Nephron (organoid): ENCODE measurements around the gene TEP1.
"Not testable (repeated sequence)": the region's sequence is repeated elsewhere in the genome, so short reads cannot be mapped to it uniquely, and the experiment has no call there.

Experiments used
- H3K27ac Mint-ChIP-seq, 3 experiments: 2 replicates each; pipeline ENCODE4 v1.8.0; 2020; ENCODE audit warnings: mixed read lengths in 3 of 3, mild to moderate bottlenecking in 2 of 3, moderate library complexity in 1 of 3
- H3K27me3 Mint-ChIP-seq: 2 replicates; pipeline ENCODE4 v1.8.0; 2021; ENCODE audit warnings: low read depth, mild to moderate bottlenecking, moderate library complexity, mixed read lengths
- H3K36me3 Mint-ChIP-seq: 2 replicates; pipeline ENCODE4 v1.8.0; 2020; ENCODE audit warnings: low read depth, mixed read lengths
- H3K4me1 Mint-ChIP-seq: 2 replicates; pipeline ENCODE4 v1.8.0; 2020; ENCODE audit warnings: mixed read lengths
- H3K4me3 Mint-ChIP-seq, 3 experiments: 2 replicates each; pipeline ENCODE4 v1.8.0; 2020; ENCODE audit warnings: mild to moderate bottlenecking in 3 of 3, mixed read lengths in 3 of 3, moderate library complexity in 2 of 3
- H3K9me3 Mint-ChIP-seq: 2 replicates; pipeline ENCODE4 v1.8.0; 2020; ENCODE audit warnings: mixed read lengths
- CTCF ChIP-seq, 3 experiments: fragments of 200-600 bp; sonication (generic); IDR thresholded peaks; one replicate each; pipeline ENCODE4 v1.5.0; 2021; ENCODE audit warnings: antibody characterized with exemption in 3 of 3; ENCODE audit not compliant: unreplicated experiment in 3 of 3

The TEP1 gene

GRCh38 chr14:20372796-20373195 lies 40.5 kb downstream of the TEP1 start:
- H3K9me3 Mint-ChIP-seq, result no peaks in the 10 kb centered on the region
- no peak for TF ChIP-seq CTCF (IDR thresholded peaks at IDR 0.05; ENCODE audit: unreplicated experiment in 3 of 3)
- H3K27me3 Mint-ChIP-seq, result no peaks in the 10 kb centered on the region
- no peak overlapping the region for H3K27ac Mint-ChIP-seq
- no peak overlapping the region for H3K4me3 Mint-ChIP-seq
- peaks cover 75% of the 10 kb centered on the region for H3K36me3 Mint-ChIP-seq
- peaks cover 8% of the 10 kb centered on the region for H3K4me1 Mint-ChIP-seq

GRCh38 chr14:20365928-20366327 lies 47.4 kb downstream of the TEP1 start:
- Mint-ChIP-seq H3K27me3 (no peaks in the 10 kb centered on the region), H3K4me1 (no peaks in the 10 kb centered on the region), H3K36me3 (peaks cover 51% of the 10 kb centered on the region), H3K27ac (no peak overlapping the region), H3K4me3 (no peak overlapping the region), H3K9me3 (no peaks in the 10 kb centered on the region)
- no peak for TF ChIP-seq CTCF (IDR thresholded peaks at IDR 0.05; ENCODE audit: unreplicated experiment in 3 of 3)

GRCh38 chr14:20358474-20358873 lies 54.8 kb downstream of the TEP1 start:
- not testable (repeated sequence) for H3K27me3 Mint-ChIP-seq, H3K27ac Mint-ChIP-seq, H3K4me1 Mint-ChIP-seq, H3K9me3 Mint-ChIP-seq, H3K4me3 Mint-ChIP-seq
- peaks cover 70% of the 10 kb centered on the region for H3K36me3 Mint-ChIP-seq

- Mint-ChIP-seq H3K27me3 (no peaks in the 10 kb centered on the region), H3K36me3 (peaks cover 82% of the 10 kb centered on the region), H3K27ac (no peak overlapping the region), H3K4me1 (no peaks in the 10 kb centered on the region), H3K4me3 (no peak overlapping the region), H3K9me3 (no peaks in the 10 kb centered on the region)
- no peak for TF ChIP-seq CTCF (IDR thresholded peaks at IDR 0.05; ENCODE audit: unreplicated experiment in 3 of 3)
These were observed 56.9 kb downstream of the TEP1 start for GRCh38 chr14:20356422-20356821.

- no peak overlapping the region for H3K4me3 Mint-ChIP-seq
- peaks cover 70% of the 10 kb centered on the region for H3K36me3 Mint-ChIP-seq
- H3K9me3 Mint-ChIP-seq, result no peaks in the 10 kb centered on the region
- no peaks in the 10 kb centered on the region for H3K27me3 Mint-ChIP-seq
- no peaks in the 10 kb centered on the region for H3K4me1 Mint-ChIP-seq
- no peak overlapping the region for H3K27ac Mint-ChIP-seq
- peak in 1 of 3 experiments; percentile 11 for TF ChIP-seq CTCF (IDR thresholded peaks at IDR 0.05; ENCODE audit: unreplicated experiment in 3 of 3)
These were observed 62.4 kb downstream of the TEP1 start for GRCh38 chr14:20350860-20351259.

- Mint-ChIP-seq H3K27ac (no peak overlapping the region), H3K9me3 (no peaks in the 10 kb centered on the region), H3K4me1 (no peaks in the 10 kb centered on the region), H3K27me3 (no peaks in the 10 kb centered on the region), H3K36me3 (peaks cover 71% of the 10 kb centered on the region), H3K4me3 (no peak overlapping the region)
- TF ChIP-seq CTCF (IDR thresholded peaks at IDR 0.05; ENCODE audit: unreplicated experiment in 3 of 3), result no peak
These were observed 63.0 kb downstream of the TEP1 start for GRCh38 chr14:20350282-20350681.
